ENCODE results near the gene APBA1.
"Not testable (repeated sequence)": the region's sequence is repeated elsewhere in the genome, so short reads cannot be mapped to it uniquely, and the experiment has no call there.

APBA1 gene

GRCh38 chr9:69433968-69434367, 238.2 kb downstream of the APBA1 start:
- DNase-seq, result no peak

GRCh38 chr9:69433392-69433791, 238.8 kb downstream of the APBA1 start:
- DNase-seq, result no peak

GRCh38 chr9:69432623-69433022, 239.5 kb downstream of the APBA1 start:
- no peak for DNase-seq

- no peak for DNase-seq
Measured at GRCh38 chr9:69431777-69432176, 240.4 kb downstream of the APBA1 start.

GRCh38 chr9:69431203-69431602, 241.0 kb downstream of the APBA1 start:
- no peak for DNase-seq

- DNase-seq, result no peak
Measured at GRCh38 chr9:69430206-69430605, 242.0 kb downstream of the APBA1 start.

- DNase-seq, result no peak
Measured at GRCh38 chr9:69429281-69429680, 242.9 kb downstream of the APBA1 start.

GRCh38 chr9:69428017-69428785, 244.0 kb downstream of the APBA1 start:
- DNase-seq, result no peak

- DNase-seq, result no peak
Measured at GRCh38 chr9:69427286-69427685, 244.9 kb downstream of the APBA1 start.

- no peak for DNase-seq
Measured at GRCh38 chr9:69425136-69425801, 246.9 kb downstream of the APBA1 start.

GRCh38 chr9:69421908-69422801, 250.0 kb downstream of the APBA1 start:
- DNase-seq, result peak; percentile 16

GRCh38 chr9:69420611-69421270, 251.4 kb downstream of the APBA1 start:
- no peak for DNase-seq

GRCh38 chr9:69412741-69413150, 259.4 kb downstream of the APBA1 start:
- DNase-seq, result no peak

- no peak for DNase-seq
Measured at GRCh38 chr9:69411931-69412740, 260.0 kb downstream of the APBA1 start.

- DNase-seq, result no peak
Measured at GRCh38 chr9:69411246-69411645, 260.9 kb downstream of the APBA1 start.

GRCh38 chr9:69409936-69410335, 262.2 kb downstream of the APBA1 start:
- not testable (repeated sequence) for DNase-seq

GRCh38 chr9:69400470-69400869, 271.7 kb downstream of the APBA1 start:
- DNase-seq, result no peak

GRCh38 chr9:69397384-69398214, 274.6 kb downstream of the APBA1 start:
- DNase-seq, result no peak

- no peak for DNase-seq
Measured at GRCh38 chr9:69396759-69397158, 275.4 kb downstream of the APBA1 start.

- DNase-seq, result no peak
Measured at GRCh38 chr9:69395718-69396117, 276.5 kb downstream of the APBA1 start.

GRCh38 chr9:69393425-69393824, 278.7 kb downstream of the APBA1 start:
- DNase-seq, result no peak
